Measurements from ENCODE around the gene TCEANC2. TPM values are rescaled to one million over a fixed set of nuclear protein-coding genes. Genes with fewer than 3 reads are reported as not detected.

TCEANC2 gene
- total RNA-seq, 1 experiment from 2014 or later, result 4.2 TPM

DNA sequence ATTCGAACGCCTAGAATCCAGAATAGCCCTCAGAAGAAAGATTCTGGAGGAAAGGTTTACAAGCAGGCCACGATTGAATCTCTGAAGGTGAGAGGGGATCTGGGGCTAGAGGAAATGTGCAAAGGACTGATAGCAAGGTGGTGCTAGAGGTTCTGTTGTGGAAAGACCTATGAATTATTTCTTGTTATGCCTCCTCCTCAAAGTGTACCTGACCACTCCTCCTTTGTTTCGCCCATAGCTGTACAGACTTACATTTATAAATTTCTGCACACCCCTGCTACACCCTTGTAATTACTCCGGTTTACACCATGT lies 986 bp downstream of the TCEANC2 start:
- BruUV-seq (replicated peaks), result no TSS peak

GRCh38 chr1:54064299-54064698 lies 10.9 kb downstream of the TCEANC2 start:
- ChIA-PET POLR2A (ENCODE audit: low non-redundant PET) (no interaction called here), CTCF (no interaction called here)
- Histone ChIP-seq H3K4me3 (ENCODE audit: low read depth, low read length, poor library complexity, severe bottlenecking) (no peak overlapping the region), H3K9me3 (ENCODE audit: low read depth, low read length, poor library complexity, severe bottlenecking) (no peaks in the 10 kb centered on the region), H3K27ac (ENCODE audit: low read depth, low read length, poor library complexity, severe bottlenecking) (no peak overlapping the region), H3K4me1 (ENCODE audit: insufficient read depth, low read length, poor library complexity, severe bottlenecking) (no peaks in the 10 kb centered on the region), H3K36me3 (ENCODE audit: insufficient read depth, low read length, poor library complexity, severe bottlenecking) (no peaks in the 10 kb centered on the region), H3K27me3 (replicated peaks; ENCODE audit: insufficient read depth, low read depth, low read length, poor library complexity) (no peaks in the 10 kb centered on the region)
- BruUV-seq (replicated peaks), result no TSS peak
- intact Hi-C loops (cut with micrococcal nuclease; ENCODE audit: unreplicated experiment), result loop anchor here (10.0 kb wide), 1 partner anchor 341 kb away; the partner anchor contains the start of gene SSBP3
- DNase-seq (ENCODE audit: low spot score), result no peak
- no peak for TF ChIP-seq EZH2 (IDR thresholded peaks at IDR 0.05; ENCODE audit: borderline replicate concordance, low read depth, low read length, poor library complexity, severe bottlenecking)
- TF ChIP-seq CTCF (conservative IDR thresholded peaks at IDR 0.05; ENCODE audit: low read depth, low read length), result no peak

More for the DNA sequence above, 986 bp downstream of the TCEANC2 start:
- H3K27ac ChIP-seq (ENCODE audit: low read depth, low read length, poor library complexity, severe bottlenecking), result peak overlapping the region; percentile 18
- H3K4me1 ChIP-seq (ENCODE audit: insufficient read depth, low read length, poor library complexity, severe bottlenecking), result peaks cover 9% of the 10 kb centered on the region
- H3K36me3 ChIP-seq (ENCODE audit: insufficient read depth, low read length, poor library complexity, severe bottlenecking), result no peaks in the 10 kb centered on the region
- H3K27me3 ChIP-seq (replicated peaks; ENCODE audit: insufficient read depth, low read depth, low read length, poor library complexity), result no peaks in the 10 kb centered on the region
- POLR2A ChIA-PET (ENCODE audit: low non-redundant PET), result no interaction called here
- DNase-seq (ENCODE audit: low spot score), result no peak
- H3K9me3 ChIP-seq (ENCODE audit: low read depth, low read length, poor library complexity, severe bottlenecking), result no peaks in the 10 kb centered on the region
- TF ChIP-seq CTCF (conservative IDR thresholded peaks at IDR 0.05; ENCODE audit: low read depth, low read length) (no peak), EZH2 (IDR thresholded peaks at IDR 0.05; ENCODE audit: borderline replicate concordance, low read depth, low read length, poor library complexity, severe bottlenecking) (no peak)
- H3K4me3 ChIP-seq (ENCODE audit: low read depth, low read length, poor library complexity, severe bottlenecking), result peak overlapping the region; percentile 83
- CTCF ChIA-PET, result no interaction called here
- intact Hi-C loops (cut with micrococcal nuclease; ENCODE audit: unreplicated experiment), result no loop called here

GRCh38 chr1:54069791-54070170 lies 16.4 kb downstream of the TCEANC2 start:
- Histone ChIP-seq H3K36me3 (ENCODE audit: insufficient read depth, low read length, poor library complexity, severe bottlenecking) (no peaks in the 10 kb centered on the region), H3K4me3 (ENCODE audit: low read depth, low read length, poor library complexity, severe bottlenecking) (no peak overlapping the region), H3K9me3 (ENCODE audit: low read depth, low read length, poor library complexity, severe bottlenecking) (no peaks in the 10 kb centered on the region), H3K27me3 (replicated peaks; ENCODE audit: insufficient read depth, low read depth, low read length, poor library complexity) (no peaks in the 10 kb centered on the region), H3K4me1 (ENCODE audit: insufficient read depth, low read length, poor library complexity, severe bottlenecking) (no peaks in the 10 kb centered on the region), H3K27ac (ENCODE audit: low read depth, low read length, poor library complexity, severe bottlenecking) (no peak overlapping the region)
- ChIA-PET POLR2A (ENCODE audit: low non-redundant PET) (no interaction called here), CTCF (interaction anchor here (0.6 kb wide), 1 partner anchor 13 kb away, joined by 6 read pairs; no protein-coding TSS in a partner anchor)
- intact Hi-C loops (cut with micrococcal nuclease; ENCODE audit: unreplicated experiment), result loop anchor here (5.0 to 10.0 kb wide), 3 partner anchors 135 to 418 kb away; partner anchors contain the start of genes CYB5RL, MRPL37 and SSBP3
- no peak for TF ChIP-seq EZH2 (IDR thresholded peaks at IDR 0.05; ENCODE audit: borderline replicate concordance, low read depth, low read length, poor library complexity, severe bottlenecking)
- no peak for TF ChIP-seq CTCF (conservative IDR thresholded peaks at IDR 0.05; ENCODE audit: low read depth, low read length)
- no peak for DNase-seq (ENCODE audit: low spot score)
- BruUV-seq (replicated peaks), result no TSS peak

Data from A673 (cell line).